HG03095 (cell line): ENCODE results near the gene HSD17B3.
"Not testable (repeated sequence)": the region's sequence is repeated elsewhere in the genome, so short reads cannot be mapped to it uniquely, and the experiment has no call there.

Experiments
- ATAC-seq: cut with Tn5 transposase; IDR thresholded peaks from one replicate; pipeline ENCODE4 v1.9.1; 2021; ENCODE audit warnings: moderate library complexity; ENCODE audit not compliant: unreplicated experiment

HSD17B3 gene

DNA sequence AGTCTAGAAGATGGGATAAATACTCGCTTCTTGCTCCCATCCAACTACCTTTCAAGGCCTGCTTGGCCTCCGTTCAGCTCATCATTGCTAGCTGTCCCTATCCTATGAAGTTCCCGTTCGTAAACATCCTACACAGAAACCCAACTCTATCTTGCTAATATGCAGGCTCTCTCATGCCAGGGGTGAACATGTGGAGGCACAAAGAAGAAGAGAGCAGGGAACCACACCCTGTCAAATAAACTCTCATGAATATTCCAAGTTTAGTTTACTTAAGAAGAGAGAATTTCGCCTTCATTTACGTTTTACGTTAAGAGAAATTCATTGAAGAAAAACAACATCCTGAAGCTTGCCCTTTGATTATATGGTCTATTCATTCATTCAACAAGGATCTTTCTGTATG is 7.9 kb upstream of the HSD17B3 start:
- ATAC-seq: no peak

DNA sequence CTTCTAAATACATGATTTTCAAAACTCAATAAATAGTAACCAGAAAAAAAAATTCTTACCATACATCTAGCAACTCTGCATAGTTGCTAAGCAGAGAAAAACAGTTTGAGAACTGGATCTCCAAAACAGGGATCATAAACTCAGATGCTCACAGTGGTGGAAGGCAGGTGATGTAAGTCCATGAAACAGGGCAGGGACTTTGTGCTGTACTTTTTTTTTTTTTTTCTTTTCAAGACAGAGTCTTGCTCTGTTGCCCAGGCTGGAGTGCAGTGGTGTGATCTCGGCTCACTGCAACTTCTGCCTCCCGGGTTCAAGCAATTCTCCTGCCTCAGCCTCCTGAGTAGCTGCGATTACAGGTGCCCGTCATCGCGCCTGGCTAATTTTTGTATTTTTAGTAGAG is 5.0 kb upstream of the HSD17B3 start:
- ATAC-seq: not testable (repeated sequence)

DNA sequence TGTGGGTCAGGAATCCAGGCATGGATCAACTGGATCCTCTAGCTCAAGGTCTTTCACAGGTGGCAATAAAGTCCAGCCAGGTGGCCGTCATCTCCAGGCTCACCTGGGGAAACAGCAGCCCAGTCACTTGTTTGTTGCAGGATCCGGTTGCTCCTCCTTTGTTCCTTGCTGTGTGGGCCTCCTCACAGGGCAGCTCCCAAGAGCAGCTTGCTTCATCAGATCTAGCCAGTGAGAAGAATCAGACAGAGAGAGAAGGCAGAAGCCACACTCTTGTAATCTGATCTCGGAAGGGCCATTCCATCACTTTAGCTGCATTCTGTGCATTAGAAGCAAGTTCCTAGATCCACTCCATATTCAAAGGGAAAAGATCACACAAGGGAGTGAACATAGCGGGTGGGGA is 3.2 kb upstream of the HSD17B3 start:
- no peak for ATAC-seq

DNA sequence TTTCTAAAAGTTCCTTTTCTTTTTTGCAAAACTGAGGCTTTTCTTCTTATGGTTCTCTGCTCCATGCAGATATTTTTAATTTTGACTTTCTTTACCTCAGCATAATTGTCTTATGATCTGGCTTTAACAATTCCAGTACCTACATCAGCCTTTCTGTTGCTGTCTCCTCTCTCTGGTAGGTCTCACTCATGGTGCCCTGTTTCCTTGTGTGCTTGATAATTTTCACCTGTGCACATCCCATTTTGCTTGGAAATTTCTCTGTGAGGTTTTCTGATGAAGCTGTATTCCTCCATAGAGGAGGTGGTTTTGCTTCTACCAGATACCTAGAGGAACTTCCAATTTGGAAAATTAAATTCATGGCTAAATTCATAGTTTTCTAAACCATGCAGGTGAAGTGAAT is 2.3 kb upstream of the HSD17B3 start:
- no peak for ATAC-seq

DNA sequence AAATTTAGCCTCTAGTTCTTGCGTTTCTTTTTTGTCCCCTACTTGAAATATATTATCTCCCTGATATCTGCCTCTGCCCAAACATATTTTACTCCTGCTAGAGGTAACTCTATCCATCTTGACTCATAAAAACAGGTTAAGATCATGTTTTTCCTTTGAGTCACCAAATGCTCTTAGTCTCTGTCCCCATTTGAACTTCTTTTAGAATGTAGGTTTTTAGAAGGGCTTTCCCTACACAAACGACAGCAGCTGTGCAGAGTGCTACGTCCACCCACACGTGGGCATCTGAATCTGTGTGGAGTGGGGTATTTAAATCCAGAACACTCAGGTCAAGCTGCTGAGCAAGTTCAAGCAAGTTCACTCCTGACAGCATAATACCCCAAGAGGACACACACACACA is 2.2 kb downstream of the HSD17B3 start:
- no peak for ATAC-seq

DNA sequence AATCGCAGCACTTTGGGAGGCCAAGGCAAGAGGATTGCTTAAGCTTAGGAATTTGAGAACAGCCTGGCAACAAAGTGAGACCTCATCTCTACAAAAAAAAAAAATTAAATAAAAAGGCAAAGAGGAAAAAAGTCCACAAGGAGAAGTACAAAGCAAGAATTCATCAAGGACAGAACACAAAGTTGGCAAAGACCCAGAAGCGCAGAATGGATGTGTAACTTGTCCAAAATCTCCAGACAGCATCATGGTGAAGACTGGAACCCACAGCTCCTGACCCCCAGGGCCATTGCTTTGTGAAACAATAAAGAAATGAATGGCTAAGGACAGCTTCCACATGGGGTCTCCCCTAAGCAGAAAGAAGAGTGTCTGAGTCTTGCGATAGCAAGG is 7.8 kb downstream of the HSD17B3 start:
- no peak for ATAC-seq

DNA sequence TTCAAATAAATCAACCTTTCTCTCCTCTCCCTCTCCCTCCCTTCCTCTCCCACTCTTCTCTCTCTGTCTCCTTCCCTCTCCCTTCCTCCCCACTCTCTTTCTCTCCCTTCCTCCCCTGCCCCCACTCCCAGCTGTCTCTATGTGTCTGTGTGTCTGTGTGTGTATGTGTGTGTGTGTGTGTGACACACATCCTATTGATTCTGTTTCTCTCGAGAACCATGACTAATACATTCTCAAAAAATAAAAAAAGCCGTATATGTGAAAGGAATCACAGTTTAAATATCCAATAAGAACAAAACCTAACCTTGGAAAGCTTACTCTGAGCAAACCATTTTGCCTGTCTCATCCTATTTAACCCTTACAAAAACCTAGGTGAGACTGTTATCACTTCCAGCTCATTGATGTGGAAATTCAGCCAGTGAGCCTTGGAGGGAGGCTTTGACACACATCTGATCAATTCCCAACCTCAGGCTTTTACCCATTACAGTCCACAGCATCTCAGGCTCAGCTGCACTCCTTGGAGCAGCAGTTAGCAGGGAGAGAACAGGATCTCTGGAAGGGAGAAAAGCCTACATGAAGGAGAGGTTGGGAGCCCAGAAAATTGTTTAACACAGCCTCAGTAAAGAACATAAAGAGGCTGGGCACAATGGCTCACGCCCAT is 8.3 kb downstream of the HSD17B3 start:
- no peak for ATAC-seq

DNA sequence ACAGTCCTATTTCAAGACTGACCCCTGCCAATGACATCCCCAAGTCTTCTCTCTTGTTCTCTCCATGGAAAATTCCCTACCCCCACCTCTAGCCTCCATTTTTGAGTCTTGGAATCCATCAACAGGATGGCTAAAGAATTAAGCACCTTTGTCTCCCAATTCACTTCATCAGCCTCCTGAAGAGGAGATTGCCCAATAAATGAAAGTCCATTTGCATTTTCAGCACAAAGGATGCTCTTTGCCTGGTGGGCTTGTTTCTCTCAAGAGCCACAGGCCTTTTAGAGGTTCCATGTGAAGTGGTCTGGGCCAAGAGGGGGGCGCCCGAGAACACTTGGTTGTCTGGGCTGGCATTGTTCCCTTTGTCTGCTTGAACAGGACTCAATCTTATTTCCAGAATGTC is 12.6 kb downstream of the HSD17B3 start:
- no peak for ATAC-seq

DNA sequence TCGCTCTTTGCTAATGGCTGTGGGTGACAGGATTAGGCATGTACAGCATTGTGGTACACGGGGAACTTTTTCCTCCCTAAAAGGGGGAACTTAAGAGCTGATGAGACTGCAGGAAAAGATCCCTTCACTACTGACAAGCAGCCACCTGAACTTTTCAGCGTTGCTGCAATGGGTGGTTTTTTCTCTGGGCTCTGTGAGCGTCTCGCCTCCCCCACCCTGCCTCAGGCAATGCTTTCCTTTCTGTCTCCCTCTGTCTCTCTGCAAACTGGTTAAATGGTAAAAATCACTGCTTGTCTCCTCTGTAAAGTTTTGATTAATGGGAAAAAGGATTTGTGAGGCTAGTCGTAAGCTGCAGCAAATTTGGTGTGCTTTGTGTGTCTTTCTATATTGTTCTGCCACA is 20.3 kb downstream of the HSD17B3 start:
- no peak for ATAC-seq

DNA sequence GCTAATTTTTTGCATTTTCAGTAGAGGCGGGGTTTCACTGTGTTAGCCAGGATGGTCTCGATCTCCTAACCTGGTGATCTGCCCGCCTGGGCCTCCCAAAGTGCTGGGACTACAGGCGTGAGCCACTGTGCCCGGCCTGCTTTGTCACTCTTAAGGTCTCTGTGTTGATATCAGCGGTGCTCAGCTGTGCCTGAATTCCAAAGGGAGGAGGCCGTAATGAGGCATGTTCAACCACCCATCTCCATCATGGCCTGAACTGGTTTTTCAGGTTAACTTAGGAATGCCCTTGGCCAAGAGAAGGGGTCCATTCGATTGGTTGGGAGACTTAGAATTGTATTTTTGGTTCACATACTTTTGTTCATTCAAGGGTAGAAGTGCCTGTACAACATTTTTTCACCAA is 22.0 kb downstream of the HSD17B3 start:
- no peak for ATAC-seq

DNA sequence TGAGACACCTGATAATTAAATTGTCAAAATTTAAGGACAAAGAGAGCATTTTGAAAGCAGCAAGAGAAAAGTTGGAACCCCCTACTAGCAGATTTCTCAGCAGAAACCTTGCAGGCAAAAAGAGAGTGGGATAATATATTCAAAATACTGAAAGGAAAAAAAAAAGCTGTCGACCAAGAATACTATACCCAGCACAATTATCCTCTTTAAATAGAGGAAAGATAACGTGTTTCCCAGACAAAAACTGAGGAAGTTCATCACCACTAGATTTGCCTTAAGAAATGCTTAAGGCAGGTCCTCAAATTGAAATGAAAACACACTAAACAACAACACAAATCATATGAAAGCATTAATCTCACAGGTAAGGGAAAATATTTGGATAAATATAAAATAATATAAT is 27.0 kb downstream of the HSD17B3 start:
- ATAC-seq: no peak

DNA sequence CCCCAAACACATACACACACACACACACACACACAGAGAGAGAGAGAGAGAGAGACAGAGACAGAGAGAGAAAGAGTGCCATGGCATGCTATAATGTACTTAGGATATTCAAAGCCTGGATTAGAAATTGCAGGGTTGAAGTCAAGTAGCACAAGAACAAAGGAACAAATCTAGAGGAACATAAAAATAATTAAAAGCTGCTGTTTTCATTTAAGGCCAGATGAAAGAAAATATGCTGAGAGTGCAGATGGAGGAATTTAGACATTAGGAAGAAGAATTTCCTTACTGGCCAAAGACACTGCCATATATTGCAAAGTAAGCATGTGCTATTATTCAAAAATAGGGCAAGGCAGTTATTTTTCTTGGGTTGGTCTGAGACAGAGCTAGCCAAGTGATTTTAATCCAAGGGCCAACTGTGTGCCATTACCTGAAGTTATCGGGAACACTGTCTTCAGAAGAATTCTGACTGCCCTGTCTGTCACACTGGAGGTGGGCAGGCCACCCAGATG is 31.7 kb downstream of the HSD17B3 start:
- ATAC-seq: no peak

DNA sequence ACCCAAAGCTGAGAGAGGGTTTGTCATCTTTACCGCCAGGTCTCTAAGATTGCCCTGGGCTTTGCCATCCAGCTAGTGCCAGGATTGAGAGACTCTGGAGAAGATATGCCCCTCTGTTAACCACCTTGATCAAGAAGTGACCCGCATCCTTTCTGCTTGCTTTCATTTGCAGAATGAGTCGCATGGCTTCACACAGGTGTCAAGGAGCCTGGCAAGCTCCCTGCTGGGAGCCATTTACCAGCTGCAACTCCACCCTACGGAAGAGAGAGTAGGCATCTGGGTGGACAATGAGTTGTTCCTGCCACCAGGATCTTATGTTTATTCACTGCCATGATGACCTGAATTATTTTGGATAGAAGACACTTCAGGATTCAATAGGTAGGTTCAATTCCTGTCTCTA is 43.0 kb downstream of the HSD17B3 start:
- no peak for ATAC-seq

DNA sequence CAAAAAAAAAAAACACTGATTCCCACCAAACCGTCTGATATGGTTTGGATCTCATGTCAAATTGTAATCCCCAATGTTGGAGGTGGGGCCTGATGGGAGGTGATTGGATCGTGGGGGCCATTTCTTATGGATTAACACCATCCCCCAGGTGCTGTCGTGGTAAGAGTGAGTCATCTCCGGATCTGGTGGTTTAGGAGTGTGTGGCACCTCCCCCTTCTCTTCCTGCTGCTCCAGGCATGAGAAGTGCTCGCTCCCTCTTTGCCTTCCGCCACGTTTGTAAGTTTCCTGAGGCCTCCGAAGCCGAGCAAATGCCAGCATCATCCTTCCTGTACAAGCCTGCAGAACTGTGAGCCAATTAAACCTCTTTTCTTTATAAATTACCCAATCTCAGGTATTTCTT is 45.2 kb downstream of the HSD17B3 start:
- no peak for ATAC-seq

DNA sequence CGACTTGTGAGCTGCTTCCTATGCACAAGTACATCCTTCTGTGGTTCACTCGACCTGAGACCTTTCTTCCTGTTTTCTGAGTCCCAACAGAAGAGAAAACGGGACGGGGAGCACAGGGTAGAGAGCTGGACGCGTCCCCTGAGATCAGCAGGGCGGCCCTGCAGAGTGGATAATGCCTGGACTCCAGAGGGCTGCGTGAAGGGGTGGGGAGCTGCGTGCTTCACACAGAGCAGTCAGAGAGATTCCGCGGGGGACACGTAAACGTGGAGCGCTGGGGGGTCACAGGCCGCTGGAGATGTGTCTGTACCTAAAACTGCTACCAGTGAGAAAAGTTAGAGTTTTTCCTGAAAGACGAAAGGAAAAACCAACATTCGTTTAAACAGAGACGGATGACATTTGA is 46.3 kb downstream of the HSD17B3 start:
- ATAC-seq: no peak

DNA sequence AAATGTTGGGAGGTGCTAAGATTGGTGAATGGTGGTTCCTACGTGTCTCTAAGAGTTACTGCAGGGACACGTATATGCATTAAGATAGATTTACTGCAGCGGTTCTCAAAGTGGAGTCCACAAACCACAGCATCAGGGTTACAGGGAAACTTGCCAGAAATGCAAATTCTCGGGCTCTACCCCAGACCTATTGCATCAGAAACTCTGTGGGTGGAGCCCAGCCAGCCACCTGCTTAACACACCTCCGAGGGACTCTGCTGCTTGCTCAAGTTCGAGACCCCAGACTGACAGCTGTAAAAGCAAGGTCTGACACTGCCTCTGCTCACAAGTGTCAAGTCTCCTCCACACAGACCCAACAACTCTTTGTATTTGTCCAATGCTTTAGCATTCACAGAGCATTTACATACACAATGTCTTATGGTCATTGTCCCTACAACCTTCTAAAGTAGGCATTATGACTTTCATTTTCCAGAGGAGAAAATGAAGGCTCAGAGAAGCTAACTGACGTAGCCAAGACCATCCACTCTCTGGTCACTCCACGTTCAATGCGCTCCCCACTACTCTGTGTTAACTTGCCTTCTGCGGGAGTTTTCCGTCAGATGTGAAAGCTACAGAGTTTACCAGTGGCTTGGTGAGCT is 48.8 kb downstream of the HSD17B3 start:
- ATAC-seq: no peak

DNA sequence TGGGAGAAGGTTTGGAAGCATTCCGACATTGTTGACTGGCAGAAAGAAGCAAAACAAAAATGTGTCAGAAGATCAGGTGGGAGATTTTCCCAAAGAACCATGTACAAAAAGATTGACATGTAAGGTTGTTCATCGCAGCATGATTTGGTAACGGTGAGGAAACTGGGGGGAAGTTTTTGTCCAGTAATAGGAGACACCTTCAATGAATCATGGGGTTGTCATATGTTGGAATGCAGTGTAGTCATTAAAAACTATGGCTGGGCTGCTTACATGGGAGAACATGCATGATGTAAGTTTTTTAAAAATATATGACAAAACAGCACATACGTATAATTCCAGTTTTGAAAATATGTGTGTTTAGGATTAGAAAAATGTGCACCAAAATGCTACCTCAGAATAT is 50.5 kb downstream of the HSD17B3 start:
- no peak for ATAC-seq

DNA sequence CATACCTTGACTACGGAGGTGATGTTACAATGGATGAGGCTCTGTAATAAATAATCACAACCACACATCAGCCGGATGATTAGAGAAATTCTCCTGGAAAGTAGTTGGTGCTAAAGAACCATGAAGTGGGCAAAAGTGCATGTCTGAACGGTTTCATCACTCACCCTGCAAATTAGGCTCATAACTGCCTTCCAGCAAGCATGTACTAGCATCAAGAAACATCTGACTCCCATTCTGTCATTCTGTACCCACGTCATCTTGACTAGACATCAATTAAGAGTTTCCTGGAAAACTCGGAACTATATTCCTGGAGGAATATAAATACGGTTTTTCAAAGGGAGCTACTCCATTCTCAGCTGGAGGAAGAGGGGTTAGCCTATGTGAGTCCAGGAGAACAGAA is 52.2 kb downstream of the HSD17B3 start:
- no peak for ATAC-seq

DNA sequence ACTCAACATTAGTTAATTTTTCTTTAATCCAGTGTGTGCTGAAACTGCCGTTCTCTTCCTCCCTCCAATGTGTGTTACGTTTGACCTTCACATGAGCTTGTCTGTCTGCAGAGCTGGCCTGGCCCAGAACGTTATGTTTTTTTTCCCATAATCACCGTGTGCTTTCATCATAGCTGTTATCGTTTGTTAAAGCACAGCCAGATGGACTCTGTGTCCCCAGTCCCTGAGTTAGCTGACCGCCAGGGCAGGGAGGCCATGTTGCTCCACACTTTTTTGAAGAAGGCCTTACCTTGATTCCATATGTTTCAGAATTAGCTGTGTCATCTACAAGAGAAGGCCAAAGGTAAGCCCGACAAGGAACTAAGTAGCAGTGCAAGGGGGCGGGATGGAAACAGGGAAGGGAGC is 55.7 kb downstream of the HSD17B3 start:
- ATAC-seq: no peak

DNA sequence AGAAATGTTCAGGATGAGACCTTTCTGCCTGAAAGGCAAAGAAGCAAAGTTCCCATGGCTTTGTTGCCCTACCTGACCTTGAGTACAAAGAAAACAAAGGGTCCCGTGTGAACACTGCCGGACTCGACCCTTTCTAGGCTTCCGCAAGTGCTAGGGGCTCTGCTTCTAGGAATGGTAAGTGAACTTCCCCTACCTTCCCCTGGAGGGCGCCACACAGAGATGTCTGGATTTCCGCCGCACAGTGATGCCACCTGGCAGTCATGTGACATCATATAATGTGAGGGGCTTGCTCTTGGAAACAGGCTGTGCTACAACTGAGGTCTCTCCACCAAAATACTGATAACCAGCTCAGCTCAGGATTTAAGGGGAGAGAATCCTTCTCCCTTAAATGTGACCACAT is 56.6 kb downstream of the HSD17B3 start:
- ATAC-seq: no peak

DNA sequence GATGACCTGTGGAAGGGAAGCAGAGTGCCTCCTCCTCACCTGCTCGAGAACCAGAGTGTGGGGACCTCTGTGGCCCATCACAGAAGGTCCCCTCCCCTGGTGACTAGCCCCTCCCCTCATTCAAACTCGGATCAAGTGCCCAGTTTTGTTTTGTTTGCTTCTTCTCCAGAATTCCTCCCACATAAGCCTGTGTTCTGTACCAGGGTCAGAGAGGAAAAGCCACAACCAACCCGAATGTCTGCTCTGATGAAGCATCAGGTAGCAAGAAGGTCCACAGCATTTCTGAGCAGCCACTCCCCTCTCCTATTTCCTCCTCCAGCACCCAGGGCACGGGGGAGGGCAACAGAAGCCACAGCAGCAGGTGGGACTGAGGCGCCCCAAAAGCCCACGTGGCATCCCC is 58.2 kb downstream of the HSD17B3 start:
- no peak for ATAC-seq

DNA sequence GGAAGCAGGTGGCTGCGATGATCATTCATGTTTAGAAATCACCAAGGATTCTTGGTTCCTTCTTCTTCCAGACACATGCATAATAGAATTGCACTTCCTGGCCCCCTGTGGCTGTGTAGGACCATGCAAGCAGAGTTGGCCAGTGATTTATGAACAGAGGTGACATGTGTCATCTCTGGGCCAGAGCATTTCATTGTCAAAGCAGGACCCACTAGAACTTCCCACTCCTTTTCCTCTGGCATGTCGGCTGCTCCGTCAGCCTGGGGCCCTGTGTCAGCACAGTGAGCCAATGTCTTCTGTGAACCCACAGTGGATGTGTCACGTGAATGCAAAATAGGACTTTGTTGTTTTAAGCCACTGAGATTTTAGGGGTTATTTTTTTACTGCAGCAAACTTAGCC is 59.2 kb downstream of the HSD17B3 start:
- no peak for ATAC-seq

DNA sequence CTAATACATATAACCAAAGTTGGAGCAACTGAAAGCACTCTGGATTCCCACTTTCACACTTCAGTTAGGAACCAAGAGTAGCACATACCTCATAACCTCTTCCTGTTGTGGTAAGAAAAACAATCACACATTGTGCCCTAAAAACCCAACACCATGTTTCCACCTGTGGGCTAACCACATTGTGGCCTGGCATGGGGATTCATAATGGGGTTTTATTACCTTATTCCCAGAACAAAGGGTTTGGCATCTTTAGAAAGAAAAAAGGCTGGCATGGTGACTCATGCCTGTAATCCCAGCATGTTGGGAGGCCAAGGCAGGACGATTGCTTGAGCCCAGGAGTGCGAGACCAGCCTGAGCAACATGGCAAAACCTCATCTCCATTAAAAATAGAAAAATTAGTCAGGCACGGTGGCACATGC is 60.6 kb downstream of the HSD17B3 start:
- no peak for ATAC-seq
